ENCODE results near the gene CD9. TPM values are rescaled to one million over a fixed set of nuclear protein-coding genes. Genes with fewer than 3 reads are reported as not detected.
A peak's percentile ranks its signal among the peaks of the same experiment; 100 is the strongest.
"Not testable (repeated sequence)": the region's sequence is repeated elsewhere in the genome, so short reads cannot be mapped to it uniquely, and the experiment has no call there.

CD9 gene
- total RNA-seq, 4 donors from 2014 or later = 26.7 to 50.6 (median 48.4) TPM

GRCh38 chr12:6183689-6184428 lies 16.3 kb upstream of the CD9 start:
- peaks cover 25 to 30% of the 10 kb centered on the region in 2 donors for H3K4me1 ChIP-seq
- in situ Hi-C loops (cut with MboI; ENCODE audit: low sequenced_read_pairs in 4 of 4) (no loop called here), intact Hi-C loops (cut with DNase I; ENCODE audit: low total_unique reads) (no loop called here)
- peaks cover 0 to 3% (median 0%) of the 10 kb centered on the region in 3 donors for H3K27me3 ChIP-seq
- H3K9me3 ChIP-seq = no peaks in the 10 kb centered on the region
- DNase-seq (no peak), ATAC-seq (peak in 1 of 2 donors; percentile 22)
- TF ChIP-seq POLR2A (IDR thresholded peaks at IDR 0.05) (no peak), CTCF (IDR thresholded peaks at IDR 0.05 in 4 of 5, conservative IDR thresholded peaks at IDR 0.05 in 1 of 5) (no peak)
- H3K4me3 ChIP-seq = no peak overlapping the region
- H3K36me3 ChIP-seq = no peaks in the 10 kb centered on the region
- no peak overlapping the region for H3K27ac ChIP-seq

GRCh38 chr12:6185961-6186827 lies 14.0 kb upstream of the CD9 start:
- intact Hi-C loops (cut with DNase I; ENCODE audit: low total_unique reads) = no loop called here
- ATAC-seq (no peak), DNase-seq (no peak)
- Histone ChIP-seq H3K4me3 (no peak overlapping the region), H3K27ac (no peak overlapping the region), H3K27me3 (peaks cover 0 to 3% (median 0%) of the 10 kb centered on the region in 3 donors), H3K9me3 (no peaks in the 10 kb centered on the region), H3K4me1 (peaks cover 13 to 20% of the 10 kb centered on the region in 2 donors), H3K36me3 (no peaks in the 10 kb centered on the region)
- in situ Hi-C loops (cut with MboI; ENCODE audit: low sequenced_read_pairs in 4 of 4) = no loop called here
- TF ChIP-seq POLR2A (IDR thresholded peaks at IDR 0.05) = no peak
- TF ChIP-seq CTCF (IDR thresholded peaks at IDR 0.05 in 4 of 5, conservative IDR thresholded peaks at IDR 0.05 in 1 of 5) = no peak

DNA sequence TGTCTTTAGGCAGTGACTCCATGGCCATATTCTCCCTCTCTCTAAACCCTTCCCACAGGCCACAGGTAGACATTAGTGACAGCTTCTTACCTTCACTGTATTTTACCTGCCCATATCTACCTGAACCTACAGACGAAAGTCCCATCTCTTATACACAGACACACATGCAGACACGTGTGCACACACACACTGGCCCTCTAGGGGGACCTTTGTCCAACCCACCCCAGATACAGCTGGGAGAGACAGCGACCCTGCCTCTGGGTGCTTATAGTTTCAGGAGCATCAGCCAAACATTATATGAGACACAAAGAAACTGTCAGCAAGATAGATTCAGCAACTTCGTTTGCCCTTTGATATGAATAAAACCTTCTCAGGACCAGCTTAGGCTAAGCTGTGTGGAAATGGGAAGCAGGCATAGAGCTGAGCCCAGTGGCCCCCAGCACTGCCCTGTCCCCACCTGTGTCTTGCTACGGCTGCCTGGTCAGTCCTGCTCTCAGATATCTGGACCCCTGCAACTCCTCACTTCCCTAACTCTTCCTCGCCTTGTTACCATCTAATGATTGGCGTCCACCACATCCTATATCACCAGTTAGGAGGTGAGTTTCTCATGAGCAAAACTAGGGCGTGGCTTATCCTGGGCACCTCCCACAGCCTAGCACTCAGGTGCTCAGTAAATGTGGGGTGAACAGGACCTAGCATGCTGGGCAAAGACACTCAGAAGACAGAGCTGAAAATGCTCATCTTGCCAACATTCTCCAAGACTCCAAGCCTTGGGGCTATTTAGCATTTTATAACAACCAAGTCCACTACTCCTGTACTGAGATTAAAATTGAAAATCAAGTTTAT lies 12.0 kb upstream of the CD9 start:
- Histone ChIP-seq H3K36me3 (no peaks in the 10 kb centered on the region), H3K9me3 (no peaks in the 10 kb centered on the region), H3K27me3 (peaks cover 0 to 2% (median 0%) of the 10 kb centered on the region in 3 donors), H3K4me1 (peaks cover 0 to 3% of the 10 kb centered on the region in 2 donors), H3K27ac (no peak overlapping the region), H3K4me3 (no peak overlapping the region)
- intact Hi-C loops (cut with DNase I; ENCODE audit: low total_unique reads) (no loop called here), in situ Hi-C loops (cut with MboI; ENCODE audit: low sequenced_read_pairs in 4 of 4) (no loop called here)
- ATAC-seq = no peak
- no peak for DNase-seq
- TF ChIP-seq CTCF (IDR thresholded peaks at IDR 0.05 in 4 of 5, conservative IDR thresholded peaks at IDR 0.05 in 1 of 5) (no peak), POLR2A (IDR thresholded peaks at IDR 0.05) (no peak)

GRCh38 chr12:6189028-6189427 lies 11.2 kb upstream of the CD9 start:
- Histone ChIP-seq H3K36me3 (no peaks in the 10 kb centered on the region), H3K27me3 (no peaks in the 10 kb centered on the region), H3K9me3 (no peaks in the 10 kb centered on the region), H3K4me3 (no peak overlapping the region), H3K27ac (no peak overlapping the region), H3K4me1 (no peaks in the 10 kb centered on the region)
- no peak for DNase-seq
- ATAC-seq = no peak
- intact Hi-C loops (cut with DNase I; ENCODE audit: low total_unique reads) (no loop called here), in situ Hi-C loops (cut with MboI; ENCODE audit: low sequenced_read_pairs in 4 of 4) (no loop called here)
- TF ChIP-seq POLR2A (IDR thresholded peaks at IDR 0.05) = no peak
- no peak for TF ChIP-seq CTCF (IDR thresholded peaks at IDR 0.05 in 4 of 5, conservative IDR thresholded peaks at IDR 0.05 in 1 of 5)

- H3K4me3 ChIP-seq, H3K9me3 ChIP-seq, DNase-seq, H3K27ac ChIP-seq, H3K4me1 ChIP-seq, H3K27me3 ChIP-seq, H3K36me3 ChIP-seq, ATAC-seq: not testable (repeated sequence)
- in situ Hi-C loops (cut with MboI; ENCODE audit: low sequenced_read_pairs in 4 of 4) (loop anchor here in 3 of 4 donors (5.0 to 10.0 kb wide), 2 partner anchors 97 to 125 kb away; no protein-coding TSS in a partner anchor), intact Hi-C loops (cut with DNase I; ENCODE audit: low total_unique reads) (loop anchor here (10.0 kb wide), 1 partner anchor 205 kb away; no protein-coding TSS in a partner anchor)
These were observed 10.1 kb upstream of the CD9 start for GRCh38 chr12:6189952-6190598.

- not testable (repeated sequence) for H3K9me3 ChIP-seq, H3K27me3 ChIP-seq, H3K4me3 ChIP-seq, H3K36me3 ChIP-seq, ATAC-seq, H3K4me1 ChIP-seq, H3K27ac ChIP-seq, DNase-seq
- in situ Hi-C loops (cut with MboI; ENCODE audit: low sequenced_read_pairs in 4 of 4) (loop anchor here in 3 of 4 donors (5.0 to 10.0 kb wide), 2 partner anchors 96 to 126 kb away; no protein-coding TSS in a partner anchor), intact Hi-C loops (cut with DNase I; ENCODE audit: low total_unique reads) (loop anchor here (10.0 kb wide), 1 partner anchor 206 kb away; no protein-coding TSS in a partner anchor)
These were observed 9.3 kb upstream of the CD9 start for GRCh38 chr12:6190767-6191530.

Measured in gastrocnemius medialis (tissue), 4 donors.